Caco-2 (cell line): ENCODE measurements around the gene MEGF6. TPM values are rescaled to one million over a fixed set of nuclear protein-coding genes. Genes with fewer than 3 reads are reported as not detected.

Source experiments
- BruUV-seq: library from RNA; stranded (reverse); fragments of 400-500 nt; replicated peaks from 2 replicates; lab custom pipeline; 2021; lab: Mats Ljungman, UMichigan
- CTCF ChIA-PET: fragments of 300-600 bp; sonication (Branson Sonifier 250); formaldehyde crosslinking; loops from one replicate; lab custom pipeline; 2022; ENCODE audit warnings: antibody characterized with exemption; lab: Charles Lee
- POLR2A ChIA-PET: fragments of 300-600 bp; sonication (Branson Sonifier 250); formaldehyde crosslinking; loops from one replicate; lab custom pipeline; 2022; ENCODE audit warnings: antibody characterized with exemption; lab: Charles Lee
- DNase-seq, 2 experiments: peaks; one replicate each; pipeline versions ENCODE4 v3.0.0 to v3.0.0-alpha.2; 2020 to 2022
- H3K27me3 ChIP-seq: replicated peaks from 2 replicates; pipeline ENCODE4 v1.6.0; 2011; ENCODE audit warnings: low read length; ENCODE audit not compliant: control insufficient read depth, insufficient read depth
- H3K36me3 ChIP-seq: 2 replicates; pipeline ENCODE4 v1.5.1; 2011; ENCODE audit warnings: low read length; ENCODE audit not compliant: control insufficient read depth, insufficient read depth
- H3K4me1 ChIP-seq: fragments of 250-450 bp; sonication (Bioruptor Pico); 2 replicates; pipeline ENCODE4 v1.5.1; 2020; ENCODE audit warnings: mild to moderate bottlenecking
- H3K4me3 ChIP-seq: 2 replicates; pipeline ENCODE4 v1.5.1; 2011; ENCODE audit warnings: low read depth, mild to moderate bottlenecking, control low read depth, low read length
- H3K9me3 ChIP-seq: fragments of 250-450 bp; sonication (Bioruptor Pico); 2 replicates; pipeline ENCODE4 v1.5.1; 2020; ENCODE audit warnings: mild to moderate bottlenecking, moderate library complexity
- H3K27ac Mint-ChIP-seq: one replicate; pipeline ENCODE4 v1.8.0; 2022; ENCODE audit warnings: mixed read lengths; ENCODE audit not compliant: unreplicated experiment
- H3K27me3 Mint-ChIP-seq: one replicate; pipeline ENCODE4 v1.8.0; 2022; ENCODE audit warnings: mixed read lengths; ENCODE audit not compliant: insufficient read depth, unreplicated experiment
- H3K36me3 Mint-ChIP-seq: one replicate; pipeline ENCODE4 v1.8.0; 2022; ENCODE audit warnings: mild to moderate bottlenecking, mixed read lengths; ENCODE audit not compliant: insufficient read depth, unreplicated experiment
- H3K4me1 Mint-ChIP-seq: one replicate; pipeline ENCODE4 v1.8.0; 2022; ENCODE audit warnings: low read depth, mixed read lengths; ENCODE audit not compliant: unreplicated experiment
- H3K4me3 Mint-ChIP-seq: one replicate; pipeline ENCODE4 v1.8.0; 2022; ENCODE audit warnings: mild to moderate bottlenecking, moderate library complexity, mixed read lengths; ENCODE audit not compliant: unreplicated experiment
- H3K9me3 Mint-ChIP-seq: one replicate; pipeline ENCODE4 v1.8.0; 2022; ENCODE audit warnings: mixed read lengths; ENCODE audit not compliant: unreplicated experiment
- intact Hi-C: fragments of 100-400 bp; cut with micrococcal nuclease; formaldehyde crosslinking; loops from one replicate; pipeline ENCODE4 v1.10.0; 2022; ENCODE audit not compliant: unreplicated experiment
- total RNA-seq: library from RNA; stranded (reverse); gene quantifications from 2 replicates; pipeline ENCODE4 v1.2.3, GENCODE V29; 2022
- TF ChIP-seq, protein P1 (sequence below), 2 experiments: fragments of 200-600 bp in 1 of 2; IDR thresholded peaks; 1 replicate in 1 of 2; 2 replicates in 1 of 2; pipeline versions ENCODE4 v1.5.1 to v1.8.0; 2011 to 2022; ENCODE audit warnings: antibody characterized with exemption in 1 of 2, control low read depth in 1 of 2, inconsistent platforms in 1 of 2, low read depth in 1 of 2, low read length in 1 of 2, mild to moderate bottlenecking in 1 of 2, moderate library complexity in 1 of 2; ENCODE audit not compliant: insufficient read depth in 1 of 2, severe bottlenecking in 1 of 2, unreplicated experiment in 1 of 2

The MEGF6 gene
- total RNA-seq, 1 experiment from 2014 or later, result 13.3 TPM

- Mint-ChIP-seq H3K4me1 (no peaks in the 10 kb centered on the region), H3K36me3 (peaks cover 19% of the 10 kb centered on the region), H3K27me3 (no peaks in the 10 kb centered on the region), H3K4me3 (no peak overlapping the region), H3K9me3 (no peaks in the 10 kb centered on the region), H3K27ac (no peak overlapping the region)
- intact Hi-C loops, result no loop called here
- Histone ChIP-seq H3K4me3 (no peak overlapping the region), H3K36me3 (no peaks in the 10 kb centered on the region; the same call in 1 of the 2 replicates), H3K27me3 (no peaks in the 10 kb centered on the region), H3K9me3 (no peaks in the 10 kb centered on the region), H3K4me1 (no peaks in the 10 kb centered on the region)
- CTCF ChIA-PET, result no interaction called here
- POLR2A ChIA-PET, result no interaction called here
- TF ChIP-seq, protein P1, sequence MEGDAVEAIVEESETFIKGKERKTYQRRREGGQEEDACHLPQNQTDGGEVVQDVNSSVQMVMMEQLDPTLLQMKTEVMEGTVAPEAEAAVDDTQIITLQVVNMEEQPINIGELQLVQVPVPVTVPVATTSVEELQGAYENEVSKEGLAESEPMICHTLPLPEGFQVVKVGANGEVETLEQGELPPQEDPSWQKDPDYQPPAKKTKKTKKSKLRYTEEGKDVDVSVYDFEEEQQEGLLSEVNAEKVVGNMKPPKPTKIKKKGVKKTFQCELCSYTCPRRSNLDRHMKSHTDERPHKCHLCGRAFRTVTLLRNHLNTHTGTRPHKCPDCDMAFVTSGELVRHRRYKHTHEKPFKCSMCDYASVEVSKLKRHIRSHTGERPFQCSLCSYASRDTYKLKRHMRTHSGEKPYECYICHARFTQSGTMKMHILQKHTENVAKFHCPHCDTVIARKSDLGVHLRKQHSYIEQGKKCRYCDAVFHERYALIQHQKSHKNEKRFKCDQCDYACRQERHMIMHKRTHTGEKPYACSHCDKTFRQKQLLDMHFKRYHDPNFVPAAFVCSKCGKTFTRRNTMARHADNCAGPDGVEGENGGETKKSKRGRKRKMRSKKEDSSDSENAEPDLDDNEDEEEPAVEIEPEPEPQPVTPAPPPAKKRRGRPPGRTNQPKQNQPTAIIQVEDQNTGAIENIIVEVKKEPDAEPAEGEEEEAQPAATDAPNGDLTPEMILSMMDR (IDR thresholded peaks at IDR 0.05; ENCODE audit: insufficient read depth in 1 of 2, low read depth in 1 of 2, low read length in 1 of 2, severe bottlenecking in 1 of 2, unreplicated experiment in 1 of 2), result no peak
- no peak for DNase-seq
- BruUV-seq, result no TSS peak
These were observed 28.1 kb upstream of the MEGF6 start for GRCh38 chr1:3639397-3639911.

GRCh38 chr1:3638676-3639075, 27.4 kb upstream of the MEGF6 start:
- POLR2A ChIA-PET, result no interaction called here
- Histone ChIP-seq H3K36me3 (no peaks in the 10 kb centered on the region), H3K4me3 (no peak overlapping the region), H3K9me3 (no peaks in the 10 kb centered on the region), H3K27me3 (no peaks in the 10 kb centered on the region), H3K4me1 (no peaks in the 10 kb centered on the region)
- Mint-ChIP-seq H3K36me3 (peaks cover 19% of the 10 kb centered on the region), H3K4me3 (no peak overlapping the region), H3K27me3 (no peaks in the 10 kb centered on the region), H3K27ac (no peak overlapping the region), H3K9me3 (no peaks in the 10 kb centered on the region), H3K4me1 (no peaks in the 10 kb centered on the region)
- intact Hi-C loops, result no loop called here
- no peak for DNase-seq
- BruUV-seq, result no TSS peak
- CTCF ChIA-PET, result no interaction called here
- TF ChIP-seq, protein P1 (IDR thresholded peaks at IDR 0.05; ENCODE audit: insufficient read depth in 1 of 2, low read depth in 1 of 2, low read length in 1 of 2, severe bottlenecking in 1 of 2, unreplicated experiment in 1 of 2), result no peak

- intact Hi-C loops, result no loop called here
- no peaks in the 10 kb centered on the region for H3K4me1 Mint-ChIP-seq
- Histone ChIP-seq H3K36me3 (no peaks in the 10 kb centered on the region), H3K4me3 (no peak overlapping the region), H3K9me3 (no peaks in the 10 kb centered on the region), H3K4me1 (no peaks in the 10 kb centered on the region), H3K27me3 (no peaks in the 10 kb centered on the region)
- H3K36me3 Mint-ChIP-seq, result peaks cover 17% of the 10 kb centered on the region
- POLR2A ChIA-PET, result no interaction called here
- no TSS peak for BruUV-seq
- H3K9me3 Mint-ChIP-seq, result no peaks in the 10 kb centered on the region
- DNase-seq, result no peak
- H3K4me3 Mint-ChIP-seq, result no peak overlapping the region
- CTCF ChIA-PET, result no interaction called here
- no peaks in the 10 kb centered on the region for H3K27me3 Mint-ChIP-seq
- H3K27ac Mint-ChIP-seq, result no peak overlapping the region
- TF ChIP-seq, protein P1 (IDR thresholded peaks at IDR 0.05; ENCODE audit: insufficient read depth in 1 of 2, low read depth in 1 of 2, low read length in 1 of 2, severe bottlenecking in 1 of 2, unreplicated experiment in 1 of 2), result no peak
These were observed 26.7 kb upstream of the MEGF6 start for GRCh38 chr1:3638027-3638426.
